BE2C (cell line): ENCODE results near the gene KATNA1.

ENCODE experiments used
- DNase-seq: peaks from one replicate; pipeline ENCODE4 v3.0.0-alpha.2; 2020
- H3K27me3 ChIP-seq: fragments of 250-450 bp; sonication (Bioruptor Pico); 2 replicates; pipeline ENCODE4 v1.5.1; 2020; ENCODE audit warnings: mild to moderate bottlenecking
- H3K36me3 ChIP-seq: fragments of 250-450 bp; sonication (Bioruptor Pico); 2 replicates; pipeline ENCODE4 v1.5.1; 2020; ENCODE audit warnings: mild to moderate bottlenecking
- H3K4me1 ChIP-seq: fragments of 250-450 bp; sonication (Bioruptor Pico); 2 replicates; pipeline ENCODE4 v1.5.1; 2020
- H3K4me3 ChIP-seq: 2 replicates; pipeline ENCODE4 v1.5.1; 2011; ENCODE audit warnings: low read depth, low read length
- H3K9me3 ChIP-seq: fragments of 250-450 bp; sonication (Bioruptor Pico); 2 replicates; pipeline ENCODE4 v1.5.1; 2020
- TF ChIP-seq, protein P1 (sequence below): IDR thresholded peaks from 2 replicates; pipeline ENCODE4 v1.5.1; 2012; ENCODE audit warnings: mild to moderate bottlenecking, low read depth, low read length

Gene KATNA1

GRCh38 chr6:149559389-149559788, 89.1 kb downstream of the KATNA1 start:
- Histone ChIP-seq H3K4me3 (no peak overlapping the region), H3K36me3 (no peaks in the 10 kb centered on the region), H3K27me3 (peaks cover 37% of the 10 kb centered on the region), H3K4me1 (no peaks in the 10 kb centered on the region; the same call in 1 of the 2 replicates), H3K9me3 (no peaks in the 10 kb centered on the region)
- TF ChIP-seq, protein P1, sequence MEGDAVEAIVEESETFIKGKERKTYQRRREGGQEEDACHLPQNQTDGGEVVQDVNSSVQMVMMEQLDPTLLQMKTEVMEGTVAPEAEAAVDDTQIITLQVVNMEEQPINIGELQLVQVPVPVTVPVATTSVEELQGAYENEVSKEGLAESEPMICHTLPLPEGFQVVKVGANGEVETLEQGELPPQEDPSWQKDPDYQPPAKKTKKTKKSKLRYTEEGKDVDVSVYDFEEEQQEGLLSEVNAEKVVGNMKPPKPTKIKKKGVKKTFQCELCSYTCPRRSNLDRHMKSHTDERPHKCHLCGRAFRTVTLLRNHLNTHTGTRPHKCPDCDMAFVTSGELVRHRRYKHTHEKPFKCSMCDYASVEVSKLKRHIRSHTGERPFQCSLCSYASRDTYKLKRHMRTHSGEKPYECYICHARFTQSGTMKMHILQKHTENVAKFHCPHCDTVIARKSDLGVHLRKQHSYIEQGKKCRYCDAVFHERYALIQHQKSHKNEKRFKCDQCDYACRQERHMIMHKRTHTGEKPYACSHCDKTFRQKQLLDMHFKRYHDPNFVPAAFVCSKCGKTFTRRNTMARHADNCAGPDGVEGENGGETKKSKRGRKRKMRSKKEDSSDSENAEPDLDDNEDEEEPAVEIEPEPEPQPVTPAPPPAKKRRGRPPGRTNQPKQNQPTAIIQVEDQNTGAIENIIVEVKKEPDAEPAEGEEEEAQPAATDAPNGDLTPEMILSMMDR: no peak
- no peak for DNase-seq

DNA sequence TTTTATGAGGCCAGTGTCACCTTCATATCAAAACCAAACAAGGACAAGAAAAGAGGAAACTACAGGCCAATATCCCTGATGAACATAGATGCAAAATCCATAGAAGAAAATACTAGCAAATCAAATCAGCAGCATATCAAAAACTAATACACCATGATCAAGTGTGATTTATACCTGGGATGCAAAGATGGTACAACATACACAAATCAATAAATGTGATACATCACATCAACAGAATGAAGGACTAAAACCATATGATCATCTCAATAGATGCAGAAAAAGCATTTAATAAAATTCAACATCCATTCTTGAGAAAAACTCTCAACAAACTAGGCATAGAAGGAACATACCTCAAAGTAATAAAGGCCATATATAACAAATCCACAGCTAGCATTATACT, 90.5 kb downstream of the KATNA1 start:
- no peaks in the 10 kb centered on the region for H3K4me1 ChIP-seq
- TF ChIP-seq, protein P1: no peak
- H3K9me3 ChIP-seq: no peaks in the 10 kb centered on the region
- H3K27me3 ChIP-seq: peaks cover 39% of the 10 kb centered on the region
- no peak for DNase-seq
- H3K36me3 ChIP-seq: no peaks in the 10 kb centered on the region
- no peak overlapping the region for H3K4me3 ChIP-seq

DNA sequence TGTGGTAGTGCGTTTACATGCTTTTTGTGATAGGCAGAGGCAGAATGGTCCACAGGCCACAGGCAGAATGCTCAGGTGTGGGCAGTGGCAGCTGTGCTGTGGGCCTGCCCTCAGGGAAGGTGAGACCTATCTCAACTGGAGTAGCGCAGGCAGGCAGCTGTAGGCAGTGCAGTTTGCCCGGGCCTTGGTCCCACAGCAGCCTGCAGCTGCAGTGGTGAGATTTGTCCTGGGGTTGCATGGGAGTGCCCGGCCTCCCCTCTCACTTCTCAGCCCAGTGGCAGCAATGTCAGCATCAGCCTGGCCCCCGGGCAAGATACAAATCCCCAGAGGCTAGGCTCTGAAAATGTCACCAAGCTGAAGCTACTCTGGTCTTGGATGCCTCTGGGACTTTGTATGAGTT, 96.6 kb downstream of the KATNA1 start:
- Histone ChIP-seq H3K4me3 (no peak overlapping the region), H3K9me3 (no peaks in the 10 kb centered on the region), H3K4me1 (no peaks in the 10 kb centered on the region), H3K27me3 (peaks cover 19% of the 10 kb centered on the region), H3K36me3 (no peaks in the 10 kb centered on the region)
- no peak for DNase-seq
- TF ChIP-seq, protein P1: no peak

DNA sequence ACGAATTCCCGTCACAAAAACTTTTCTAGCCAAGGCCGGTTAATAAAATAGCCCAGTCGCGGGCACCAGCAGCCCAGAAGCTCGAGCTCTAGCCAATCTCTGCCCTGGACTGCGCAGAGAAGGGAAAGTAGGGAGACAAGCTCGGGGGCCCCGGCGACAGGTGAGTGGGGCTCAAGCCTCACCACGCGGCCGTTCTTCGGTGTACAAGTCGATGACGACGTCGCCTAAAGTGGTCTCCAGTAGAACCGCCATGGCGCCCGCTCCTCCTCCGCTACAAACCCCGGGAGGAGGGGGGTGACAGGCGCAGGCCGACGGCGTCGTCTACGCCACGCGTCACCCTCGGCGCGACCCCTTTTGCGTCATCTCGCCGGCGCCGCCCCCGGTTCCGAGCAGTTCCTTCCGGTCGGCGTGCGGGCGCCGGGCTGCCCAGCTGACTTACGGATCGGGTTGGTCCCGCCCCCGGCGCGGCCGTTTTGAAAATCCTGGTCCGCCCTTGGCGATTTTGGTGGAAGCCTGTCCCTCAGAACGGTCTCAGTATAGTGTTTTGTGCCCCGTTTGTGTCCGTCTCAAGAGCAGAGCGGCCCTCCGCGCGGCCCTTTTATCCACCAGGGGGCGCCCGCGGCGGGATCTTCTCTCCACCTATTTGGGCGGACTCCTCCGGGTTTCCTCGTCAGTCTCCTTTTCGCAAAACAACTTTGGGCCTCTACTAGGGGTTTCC, 102.6 kb downstream of the KATNA1 start, which contains the start of gene PPIL4:
PPIL4 (minus strand) TSS at position 290 of the 718 bp plus-strand sequence; CDS start at position 252, 38 bp downstream.
- peak; percentile 97 for DNase-seq
- peak within 1 kb of the TSS; percentile 100 for H3K4me3 ChIP-seq
- TF ChIP-seq, protein P1: peak; percentile 88
- peaks cover 3% of the 10 kb centered on the region; the same call in 1 of the 2 replicates for H3K27me3 ChIP-seq
- H3K4me1 ChIP-seq: no peaks in the 10 kb centered on the region
- H3K36me3 ChIP-seq: 0 out of 2 replicates have a peak, but pooled peaks cover under 1% of the 10 kb centered on the region
- no peaks in the 10 kb centered on the region for H3K9me3 ChIP-seq

- peaks cover 3% of the 10 kb centered on the region; the same call in 1 of the 2 replicates for H3K27me3 ChIP-seq
- peak overlapping the region; percentile 100 for H3K4me3 ChIP-seq
- no peaks in the 10 kb centered on the region for H3K9me3 ChIP-seq
- peaks cover 6% of the 10 kb centered on the region for H3K36me3 ChIP-seq
- DNase-seq: peak; percentile 18
- TF ChIP-seq, protein P1: peak; percentile 12; the same call in 1 of the 2 replicates
- no peaks in the 10 kb centered on the region for H3K4me1 ChIP-seq
Measured at GRCh38 chr6:149545258-149545753, 103.2 kb downstream of the KATNA1 start.
